Lower leg skin (tissue), 3 donors: ENCODE data around the gene PAX5.

Source experiments
- POLR2A ChIP-seq, 2 donors: fragments of 450-650 bp; IDR thresholded peaks; one replicate each; pipeline ENCODE4 v1.6.1; 2016 to 2017; ENCODE audit warnings: antibody characterized with exemption in 2 of 2, mild to moderate bottlenecking in 1 of 2, moderate library complexity in 1 of 2
- TF ChIP-seq, protein P1 (sequence below), 3 donors: fragments of 450-650 bp; IDR thresholded peaks; one replicate each; pipeline ENCODE4 v1.5.1; 2016; ENCODE audit warnings: antibody characterized with exemption in 3 of 3, mild to moderate bottlenecking in 3 of 3, moderate library complexity in 2 of 3

DNA sequence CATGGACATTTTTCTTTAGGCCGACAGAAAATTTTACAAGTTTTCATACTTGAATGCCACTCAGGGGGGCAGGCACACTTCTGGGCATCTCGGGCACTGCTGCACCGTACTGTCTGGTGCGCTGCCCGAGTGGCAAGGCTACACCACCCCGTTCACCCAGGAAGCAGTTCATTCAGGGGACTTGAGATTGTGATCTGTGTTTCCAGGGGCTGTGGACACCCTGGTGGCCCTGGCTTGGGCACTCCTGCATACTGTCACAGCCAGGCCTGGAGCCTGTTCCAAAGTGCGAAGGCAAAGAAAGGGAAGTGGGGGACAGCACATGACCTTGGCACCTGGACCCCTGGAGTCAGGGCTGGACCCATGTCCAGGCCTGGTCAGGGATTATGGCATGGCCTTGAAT is 197.6 kb downstream of the PAX5 start:
- TF ChIP-seq, protein P1, sequence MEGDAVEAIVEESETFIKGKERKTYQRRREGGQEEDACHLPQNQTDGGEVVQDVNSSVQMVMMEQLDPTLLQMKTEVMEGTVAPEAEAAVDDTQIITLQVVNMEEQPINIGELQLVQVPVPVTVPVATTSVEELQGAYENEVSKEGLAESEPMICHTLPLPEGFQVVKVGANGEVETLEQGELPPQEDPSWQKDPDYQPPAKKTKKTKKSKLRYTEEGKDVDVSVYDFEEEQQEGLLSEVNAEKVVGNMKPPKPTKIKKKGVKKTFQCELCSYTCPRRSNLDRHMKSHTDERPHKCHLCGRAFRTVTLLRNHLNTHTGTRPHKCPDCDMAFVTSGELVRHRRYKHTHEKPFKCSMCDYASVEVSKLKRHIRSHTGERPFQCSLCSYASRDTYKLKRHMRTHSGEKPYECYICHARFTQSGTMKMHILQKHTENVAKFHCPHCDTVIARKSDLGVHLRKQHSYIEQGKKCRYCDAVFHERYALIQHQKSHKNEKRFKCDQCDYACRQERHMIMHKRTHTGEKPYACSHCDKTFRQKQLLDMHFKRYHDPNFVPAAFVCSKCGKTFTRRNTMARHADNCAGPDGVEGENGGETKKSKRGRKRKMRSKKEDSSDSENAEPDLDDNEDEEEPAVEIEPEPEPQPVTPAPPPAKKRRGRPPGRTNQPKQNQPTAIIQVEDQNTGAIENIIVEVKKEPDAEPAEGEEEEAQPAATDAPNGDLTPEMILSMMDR (IDR thresholded peaks at IDR 0.05), result no peak
- no peak for TF ChIP-seq POLR2A (IDR thresholded peaks at IDR 0.05)
